Measurements from ENCODE around the gene SNRK. TPM values are rescaled to one million over a fixed set of nuclear protein-coding genes. Genes with fewer than 3 reads are reported as not detected.

The SNRK gene
- total and polyA plus RNA-seq, 2 experiments from 2014 or later: 5.5 to 18.8 TPM

GRCh38 chr3:43364494-43364893 is 78.2 kb downstream of the SNRK start (continued):
- TF ChIP-seq CREB1 (CRISPR knock-in tag; IDR thresholded peaks at IDR 0.05; ENCODE audit: low read depth): no peak
- TF ChIP-seq ETS1 (IDR thresholded peaks at IDR 0.05): no peak
- no peak for TF ChIP-seq CTCF (conservative IDR thresholded peaks at IDR 0.05; ENCODE audit: low read depth in 2 of 2)
- TF ChIP-seq POLR2AphosphoS5 (IDR thresholded peaks at IDR 0.05; ENCODE audit: low read depth): no peak

- Mint-ChIP-seq H3K27me3 (ENCODE audit: insufficient read depth, low read depth, poor library complexity) (peaks cover 26% of the 10 kb centered on the region), H3K4me1 (peaks cover 18% of the 10 kb centered on the region), H3K4me3 (no peak overlapping the region), H3K36me3 (ENCODE audit: low read depth) (peaks cover 20% of the 10 kb centered on the region; the same call in 2 of the 3 replicates), H3K9me3 (no peaks in the 10 kb centered on the region), H3K27ac (no peak overlapping the region)
- Histone ChIP-seq H3K4me3 (no peak overlapping the region), H3K9me2 (ENCODE audit: insufficient read depth) (no peaks in the 10 kb centered on the region), H3K4me1 (ENCODE audit: insufficient read depth) (peaks cover 9% of the 10 kb centered on the region), H4K20me1 (replicated peaks; ENCODE audit: insufficient read depth) (no peaks in the 10 kb centered on the region), H3K79me2 (replicated peaks; ENCODE audit: insufficient read depth) (no peaks in the 10 kb centered on the region), H3K27me3 (ENCODE audit: insufficient read depth) (no peaks in the 10 kb centered on the region), H3K4me2 (no peak overlapping the region), H3K36me3 (ENCODE audit: insufficient read depth) (no peaks in the 10 kb centered on the region), H2AFZ (no peak overlapping the region), H3F3A (replicated peaks; ENCODE audit: low read depth) (no peaks in the 10 kb centered on the region), H3K27ac (ENCODE audit: low read depth) (no peak overlapping the region)
- DNase-seq (ENCODE audit: low spot score): no peak
- no peak for TF ChIP-seq STAT1 (IDR thresholded peaks at IDR 0.05; ENCODE audit: unreplicated experiment)
- TF ChIP-seq ZNF114 (CRISPR knock-in tag; IDR thresholded peaks at IDR 0.05): no peak
- TF ChIP-seq EZH2 (IDR thresholded peaks at IDR 0.05; ENCODE audit: low read depth, unreplicated experiment): no peak
- TF ChIP-seq POLR2AphosphoS5 (IDR thresholded peaks at IDR 0.05; ENCODE audit: low read depth): no peak
- no peak for TF ChIP-seq CTCF (conservative IDR thresholded peaks at IDR 0.05; ENCODE audit: low read depth in 2 of 2)
- TF ChIP-seq CREB1 (CRISPR knock-in tag; IDR thresholded peaks at IDR 0.05; ENCODE audit: low read depth): no peak
- no peak for TF ChIP-seq JUNB (IDR thresholded peaks at IDR 0.05; ENCODE audit: unreplicated experiment)
- no peak for TF ChIP-seq REST (IDR thresholded peaks at IDR 0.05; ENCODE audit: unreplicated experiment)
- TF ChIP-seq ETS1 (IDR thresholded peaks at IDR 0.05): no peak
- TF ChIP-seq NANOG (IDR thresholded peaks at IDR 0.05; ENCODE audit: borderline replicate concordance): no peak
- no peak for ATAC-seq
These were observed 78.6 kb downstream of the SNRK start for GRCh38 chr3:43364926-43365325.

Measured in GM23338 (cell line).